Osteoblast (primary cell): Measurements from ENCODE around the gene CLK1. TPM values are rescaled to one million over a fixed set of nuclear protein-coding genes. Genes with fewer than 3 reads are reported as not detected.

Experiments used
- DNase-seq: peaks from one replicate; pipeline ENCODE4 v3.0.0; 2011; ENCODE audit warnings: low spot score, mixed read lengths; ENCODE audit not compliant: insufficient read length; ENCODE audit errors: missing footprints
- H2AFZ ChIP-seq: 2 replicates; pipeline ENCODE4 v1.6.0; 2011; ENCODE audit warnings: mild to moderate bottlenecking, low read length
- H3K27ac ChIP-seq: 2 replicates; pipeline ENCODE4 v1.5.1; 2011; ENCODE audit warnings: mild to moderate bottlenecking, low read depth, low read length, moderate library complexity
- H3K27me3 ChIP-seq: 2 replicates; pipeline ENCODE4 v1.6.0; 2012; ENCODE audit warnings: mild to moderate bottlenecking, control low read depth, inconsistent platforms, low read length, moderate library complexity; ENCODE audit not compliant: insufficient read depth
- H3K36me3 ChIP-seq: 2 replicates; pipeline ENCODE4 v1.5.1; 2011; ENCODE audit warnings: mild to moderate bottlenecking, low read length, control low read depth, moderate library complexity; ENCODE audit not compliant: insufficient read depth
- H3K4me1 ChIP-seq: 2 replicates; pipeline ENCODE4 v1.5.1; 2011; ENCODE audit warnings: mild to moderate bottlenecking, low read length, control low read depth, moderate library complexity; ENCODE audit not compliant: insufficient read depth
- H3K4me2 ChIP-seq: 2 replicates; pipeline ENCODE4 v1.6.0; 2011; ENCODE audit warnings: mild to moderate bottlenecking, low read length; ENCODE audit not compliant: insufficient read depth
- H3K4me3 ChIP-seq: fragments of 200-600 bp; sonication (generic); 3 replicates; pipeline ENCODE4 v1.5.1; 2012; ENCODE audit warnings: mild to moderate bottlenecking, low read length, inconsistent platforms; ENCODE audit not compliant: insufficient read depth
- H3K79me2 ChIP-seq: 2 replicates; pipeline ENCODE4 v1.6.0; 2012; ENCODE audit warnings: mild to moderate bottlenecking, low read length, control low read depth, inconsistent platforms; ENCODE audit not compliant: insufficient read depth
- H3K9me3 ChIP-seq: 2 replicates; pipeline ENCODE4 v1.5.1; 2011; ENCODE audit warnings: low read depth, low read length, control low read depth
- H4K20me1 ChIP-seq: 2 replicates; pipeline ENCODE4 v1.6.0; 2012; ENCODE audit warnings: mild to moderate bottlenecking, low read length, control low read depth; ENCODE audit not compliant: insufficient read depth
- small RNA-seq: library from RNA; depleted of rRNA; stranded (forward); fragments of <200 nt; gene quantifications from one replicate; pipeline ENCODE3, GENCODE V24; 2012
- total RNA-seq: library from RNA; depleted of rRNA; stranded (reverse); fragments of >200 nt; gene quantifications from 2 replicates; pipeline ENCODE4 v1.2.3, GENCODE V29; 2012
- TF ChIP-seq, protein P1 (sequence below): IDR thresholded peaks from 2 replicates; pipeline ENCODE4 v1.5.1; 2011; ENCODE audit warnings: mild to moderate bottlenecking, low read depth, low read length, moderate library complexity; ENCODE audit errors: extremely low read depth

Gene CLK1
- total RNA-seq, 1 donor: 73.5 TPM

DNA sequence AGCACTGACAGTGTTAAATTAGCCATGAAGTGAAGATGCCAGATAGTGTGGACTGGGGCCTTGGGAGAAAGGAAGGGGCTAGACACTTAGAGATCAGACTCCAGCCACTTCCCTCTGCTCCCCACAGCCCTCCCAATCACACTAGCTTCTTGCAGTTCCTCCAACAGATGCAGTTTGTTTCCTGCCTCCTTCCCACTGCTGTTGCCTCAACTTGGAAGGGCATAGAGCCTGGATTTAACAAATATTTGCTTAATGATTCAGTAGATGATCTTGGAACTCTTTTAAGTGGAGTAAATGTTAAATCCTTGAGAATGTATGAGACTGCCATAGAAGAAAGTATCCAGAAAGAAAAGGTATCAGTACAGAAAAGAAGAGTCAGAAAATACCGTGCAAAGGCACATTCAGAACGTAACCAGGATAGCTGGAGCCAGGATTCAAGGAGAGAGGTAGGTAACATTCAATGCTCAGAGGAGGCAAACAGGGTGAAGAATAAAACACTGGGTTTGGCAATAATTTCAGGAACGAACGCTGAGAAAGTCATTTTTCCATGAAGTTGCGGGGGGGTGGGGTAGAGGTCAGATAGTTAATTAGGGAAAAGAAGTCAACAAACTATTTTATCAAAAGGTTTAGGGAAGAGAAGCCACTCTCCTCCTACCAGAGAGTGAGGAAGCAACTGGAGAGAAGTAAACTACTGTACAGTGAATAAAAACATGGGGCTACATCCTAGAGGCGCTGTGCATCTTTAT lies 54.0 kb downstream of the CLK1 start:
- peaks cover 44% of the 10 kb centered on the region for H3K4me1 ChIP-seq
- DNase-seq: peak; percentile 89
- H3K79me2 ChIP-seq: peaks cover 37% of the 10 kb centered on the region
- H4K20me1 ChIP-seq: peaks cover 30% of the 10 kb centered on the region
- peak overlapping the region; percentile 99 for H3K4me2 ChIP-seq
- peak overlapping the region; percentile 91 for H3K27ac ChIP-seq
- H3K4me3 ChIP-seq: peak overlapping the region; percentile 79
- no peaks in the 10 kb centered on the region for H3K27me3 ChIP-seq
- TF ChIP-seq, protein P1, sequence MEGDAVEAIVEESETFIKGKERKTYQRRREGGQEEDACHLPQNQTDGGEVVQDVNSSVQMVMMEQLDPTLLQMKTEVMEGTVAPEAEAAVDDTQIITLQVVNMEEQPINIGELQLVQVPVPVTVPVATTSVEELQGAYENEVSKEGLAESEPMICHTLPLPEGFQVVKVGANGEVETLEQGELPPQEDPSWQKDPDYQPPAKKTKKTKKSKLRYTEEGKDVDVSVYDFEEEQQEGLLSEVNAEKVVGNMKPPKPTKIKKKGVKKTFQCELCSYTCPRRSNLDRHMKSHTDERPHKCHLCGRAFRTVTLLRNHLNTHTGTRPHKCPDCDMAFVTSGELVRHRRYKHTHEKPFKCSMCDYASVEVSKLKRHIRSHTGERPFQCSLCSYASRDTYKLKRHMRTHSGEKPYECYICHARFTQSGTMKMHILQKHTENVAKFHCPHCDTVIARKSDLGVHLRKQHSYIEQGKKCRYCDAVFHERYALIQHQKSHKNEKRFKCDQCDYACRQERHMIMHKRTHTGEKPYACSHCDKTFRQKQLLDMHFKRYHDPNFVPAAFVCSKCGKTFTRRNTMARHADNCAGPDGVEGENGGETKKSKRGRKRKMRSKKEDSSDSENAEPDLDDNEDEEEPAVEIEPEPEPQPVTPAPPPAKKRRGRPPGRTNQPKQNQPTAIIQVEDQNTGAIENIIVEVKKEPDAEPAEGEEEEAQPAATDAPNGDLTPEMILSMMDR: no peak
- H3K36me3 ChIP-seq: peaks cover 21% of the 10 kb centered on the region
- peak overlapping the region; percentile 78 for H2AFZ ChIP-seq
- no peaks in the 10 kb centered on the region for H3K9me3 ChIP-seq

DNA sequence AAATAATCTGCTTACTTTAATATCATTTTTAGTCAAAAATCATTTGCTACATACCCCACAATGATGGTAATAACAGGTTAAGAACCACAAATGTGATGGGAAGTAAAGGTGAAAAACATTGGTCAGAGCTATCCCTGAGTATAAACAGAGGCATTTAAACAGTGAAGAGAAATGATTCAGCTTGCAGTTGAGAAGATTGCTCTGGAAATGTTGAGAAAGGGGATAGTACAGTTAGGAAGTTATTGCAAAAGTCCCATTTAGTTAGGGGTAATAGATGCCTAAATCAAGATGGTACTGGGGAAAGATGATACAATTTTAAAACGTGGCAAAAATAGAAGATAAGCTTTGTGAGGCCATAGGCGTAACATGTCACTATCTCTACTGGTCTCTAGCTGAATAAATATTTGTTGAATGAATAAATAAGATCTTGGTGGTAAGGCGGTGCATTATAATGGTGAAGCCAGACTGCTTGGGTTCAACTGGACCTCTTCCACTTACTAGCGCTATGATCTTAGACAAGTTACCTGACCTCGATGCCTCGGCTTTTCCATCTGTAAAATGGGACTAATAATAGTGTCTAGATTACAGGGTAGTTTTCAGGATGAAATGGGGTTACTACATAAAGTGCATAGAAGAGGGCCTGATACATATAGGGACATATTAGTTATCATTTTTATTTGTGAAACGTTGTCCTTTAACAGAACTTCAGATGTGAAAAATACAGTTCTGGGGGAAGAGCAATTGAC lies 54.8 kb downstream of the CLK1 start:
- peak; percentile 73 for DNase-seq
- Histone ChIP-seq H2AFZ (peak overlapping the region; percentile 66), H3K4me1 (peaks cover 41% of the 10 kb centered on the region), H3K4me2 (peak overlapping the region; percentile 99), H4K20me1 (peaks cover 24% of the 10 kb centered on the region), H3K79me2 (peaks cover 30% of the 10 kb centered on the region), H3K36me3 (peaks cover 13% of the 10 kb centered on the region), H3K4me3 (peak overlapping the region; percentile 79), H3K27me3 (no peaks in the 10 kb centered on the region), H3K9me3 (no peaks in the 10 kb centered on the region), H3K27ac (peak overlapping the region; percentile 91)
- TF ChIP-seq, protein P1: no peak

Small RNAs within 50 kb of the gene (small RNA-seq; reads per million reads assigned to genes)
- gene RF00019 (not detected), gene RNA5SP115 (not detected), gene RNU6-312P (not detected), gene RNU6-31P (not detected), gene RNU6-762P (not detected)

Other genes starting within 250 kb of the CLK1 start
- 590 and 597 TPM in 2 replicates for gene BZW1, start 52.7 kb downstream of the CLK1 start, total RNA-seq
- 45.2 and 51.6 TPM in 2 replicates for gene PPIL3, start 24.4 kb upstream of the CLK1 start, total RNA-seq
- gene NIF3L1, start 24.7 kb upstream of the CLK1 start, total RNA-seq: 20.0 and 22.1 TPM in 2 replicates
- 13.0 and 14.5 TPM in 2 replicates for gene ORC2, start 99.0 kb upstream of the CLK1 start, total RNA-seq
- gene HYCC2, start 207.0 kb upstream of the CLK1 start, total RNA-seq: 11.6 and 12.1 TPM in 2 replicates
- 25.7 and 29.2 TPM in 2 replicates for gene NDUFB3, start 207.3 kb upstream of the CLK1 start, total RNA-seq